Activated CD8-positive, alpha-beta memory T cell treated with anti-CD3 and anti-CD28 coated beads, Interleukin-2, amount 50 U/mL, for 24 hours (primary cell): Measurements from ENCODE around the gene CCDC83.
A peak's percentile ranks its signal among the peaks of the same experiment; 100 is the strongest.

Experiments used
- DNase-seq: peaks from one replicate; pipeline ENCODE4 v3.0.0-alpha.2; 2020; ENCODE audit errors: extremely low read depth

Gene CCDC83

GRCh38 chr11:85855341-85855656 is at the start of gene CCDC83:
CCDC83 (plus strand) TSS chr11:85855383; CDS start chr11:85865124, 9,741 bp downstream.
- DNase-seq = no peak

- no peak for DNase-seq
These were observed 49.8 kb upstream of the CCDC83 start for GRCh38 chr11:85805387-85805786.

- no peak for DNase-seq
These were observed 49.2 kb upstream of the CCDC83 start for GRCh38 chr11:85806016-85806415.

- DNase-seq = no peak
These were observed 48.3 kb upstream of the CCDC83 start for GRCh38 chr11:85806876-85807275.

- DNase-seq = no peak
These were observed 46.0 kb upstream of the CCDC83 start for GRCh38 chr11:85809191-85809590.

- DNase-seq = no peak
These were observed 45.3 kb upstream of the CCDC83 start for GRCh38 chr11:85809863-85810262.

- DNase-seq = no peak
These were observed 44.7 kb upstream of the CCDC83 start for GRCh38 chr11:85810521-85810870.

GRCh38 chr11:85810871-85811611 is 44.1 kb upstream of the CCDC83 start, which contains the start of gene SYTL2:
SYTL2 (minus strand) TSS chr11:85811141; CDS start chr11:85757725, 53,416 bp downstream.
- DNase-seq = peak; percentile 28

- DNase-seq = no peak
These were observed 43.6 kb upstream of the CCDC83 start for GRCh38 chr11:85811624-85812023.

- DNase-seq = no peak
These were observed 41.5 kb upstream of the CCDC83 start for GRCh38 chr11:85813721-85814120.

- no peak for DNase-seq
These were observed 39.8 kb upstream of the CCDC83 start for GRCh38 chr11:85815186-85815931.

- no peak for DNase-seq
These were observed 35.7 kb upstream of the CCDC83 start for GRCh38 chr11:85819441-85819840.

GRCh38 chr11:85821636-85822035 is 33.5 kb upstream of the CCDC83 start:
- DNase-seq = no peak

- DNase-seq = no peak
These were observed 32.4 kb upstream of the CCDC83 start for GRCh38 chr11:85822814-85823213.

- peak; percentile 23 for DNase-seq
These were observed 31.4 kb upstream of the CCDC83 start for GRCh38 chr11:85823816-85824215.

GRCh38 chr11:85825616-85826015 is 29.6 kb upstream of the CCDC83 start:
- no peak for DNase-seq

GRCh38 chr11:85826116-85826855 is 28.9 kb upstream of the CCDC83 start:
- no peak for DNase-seq

GRCh38 chr11:85827748-85828639 is 27.2 kb upstream of the CCDC83 start:
- no peak for DNase-seq

- DNase-seq = no peak
These were observed 26.6 kb upstream of the CCDC83 start for GRCh38 chr11:85828640-85828978.

GRCh38 chr11:85829172-85829571 is 26.0 kb upstream of the CCDC83 start:
- DNase-seq = no peak

- no peak for DNase-seq
These were observed 24.1 kb upstream of the CCDC83 start for GRCh38 chr11:85831050-85831449.

GRCh38 chr11:85835263-85835662 is 19.9 kb upstream of the CCDC83 start:
- no peak for DNase-seq
